Right lobe of liver (tissue), 6 donors: Measurements from ENCODE around the gene OR6A2. TPM values are rescaled to one million over a fixed set of nuclear protein-coding genes. Genes with fewer than 3 reads are reported as not detected.

Source experiments
- ATAC-seq, 4 donors: fragments of 200-7000 bp; cut with Tn5 transposase; one replicate each; pipeline ENCODE4 v1.9.1; 2020; ENCODE audit warnings: mild to moderate bottlenecking in 4 of 4, moderate library complexity in 4 of 4
- DNase-seq, 3 donors: peaks; one replicate each; pipeline ENCODE4 v3.0.0-alpha.2; 2020
- H3K27ac ChIP-seq, 3 donors: fragments of 200-600 bp; one replicate each; pipeline ENCODE4 v1.8.0; 2022
- H3K27me3 ChIP-seq, 2 donors: fragments of 200-600 bp; one replicate each; pipeline ENCODE4 v1.8.0; 2022
- H3K36me3 ChIP-seq, 4 donors: fragments of 200-600 bp; sonication (generic) in 1 of 4; one replicate each; pipeline versions ENCODE4 v1.5.1 to v1.8.0; 2017 to 2022; ENCODE audit warnings: control low read depth in 1 of 4
- H3K4me1 ChIP-seq, 4 donors: fragments of 200-600 bp; sonication (generic) in 1 of 4; one replicate each; pipeline versions ENCODE4 v1.5.1 to v1.8.0; 2017 to 2022; ENCODE audit warnings: control low read depth in 1 of 4
- H3K4me3 ChIP-seq, 3 donors: fragments of 200-600 bp; one replicate each; pipeline ENCODE4 v1.8.0; 2022
- H3K9me3 ChIP-seq, 4 donors: fragments of 200-600 bp; sonication (generic) in 1 of 4; one replicate each; pipeline versions ENCODE4 v1.5.1 to v1.8.0; 2017 to 2022; ENCODE audit warnings: control low read depth in 1 of 4
- CTCF ChIP-seq, 4 donors: fragments of 200-600 bp in 3 of 4; fragments of 450-650 bp in 1 of 4; IDR thresholded peaks; one replicate each; pipeline versions ENCODE4 v1.5.1 to v1.8.0; 2016 to 2022; ENCODE audit warnings: antibody characterized with exemption in 4 of 4, mild to moderate bottlenecking in 2 of 4
- POLR2A ChIP-seq: fragments of 450-650 bp; IDR thresholded peaks from one replicate; pipeline ENCODE4 v1.6.1; 2017; ENCODE audit warnings: antibody characterized with exemption, mild to moderate bottlenecking
- WGBS: methylation state at CpG from one replicate; pipeline ENCODE4 v1.1.6; 2018; ENCODE audit warnings: low coverage, low lambda C conversion rate; ENCODE audit not compliant: insufficient coverage; ENCODE audit errors: missing lambda C conversion rate; 5-methylcytosine and 5-hydroxymethylcytosine counted together
- intact Hi-C, 2 donors: fragments of 100-400 bp; cut with DNase I; formaldehyde crosslinking; loops; one replicate each; pipeline versions ENCODE4 v1.11.2 to v1.14.1; 2022
- total RNA-seq, 6 experiments: library from RNA; depleted of rRNA in 2 of 6; stranded (reverse); fragments of >200 nt in 2 of 6; fragmentation: NEBNext Ultra II Directional in 3 of 6; extraction: Animal tissue kit (Norgen Biotek cat#: 25700) in 3 of 6; gene quantifications; one replicate each; pipeline versions ENCODE4 v1.1.0 to v1.2.4, GENCODE V29; 2016 to 2023
- donor health status: DM: no; HTN: yes; CAD: no.
- donor health status: DM: no; HTN: no; CAD: no.
- donor health status: DM: no; HTN: no; CAD: no.
- donor health status: DM: no; HTN: yes; CAD: no.
- donor health status: DM: no; HTN: yes; CAD: no.

The OR6A2 gene
- total RNA-seq, 6 experiments from 2014 or later: 0.04 to 0.49 TPM; not detected in 4

- Histone ChIP-seq H3K36me3 (no peaks in the 10 kb centered on the region), H3K4me3 (no peak overlapping the region), H3K27ac (no peak overlapping the region), H3K27me3 (no peaks in the 10 kb centered on the region), H3K9me3 (no peaks in the 10 kb centered on the region), H3K4me1 (peaks cover 0 to 9% (median 4%) of the 10 kb centered on the region in 4 donors)
- WGBS: 39% methylated on average over 1 of the region's 1 CpG
- no peak for DNase-seq
- ATAC-seq: peak in 3 of 4 donors; percentile 33 to 73 (median 58)
- TF ChIP-seq POLR2A (no peak), CTCF (IDR thresholded peaks at IDR 0.05) (no peak)
- intact Hi-C loops: no loop called here
Observed at GRCh38 chr11:6755953-6756347, 43.5 kb downstream of the OR6A2 start.

- WGBS: 4% methylated on average over 5 of the region's 5 CpGs
- no peak overlapping the region for H3K4me3 ChIP-seq
- H3K9me3 ChIP-seq: no peaks in the 10 kb centered on the region
- no peak overlapping the region for H3K27ac ChIP-seq
- DNase-seq (peak in 1 of 3 donors; percentile 49), ATAC-seq (peak; percentile 75 to 86 (median 82))
- H3K36me3 ChIP-seq: no peaks in the 10 kb centered on the region
- peak; percentile 66 to 90 (median 88) for TF ChIP-seq CTCF (IDR thresholded peaks at IDR 0.05)
- no peak for TF ChIP-seq POLR2A
- intact Hi-C loops: no loop called here
- H3K4me1 ChIP-seq: peaks cover 0 to 9% (median 4%) of the 10 kb centered on the region in 4 donors
- H3K27me3 ChIP-seq: no peaks in the 10 kb centered on the region
Observed at GRCh38 chr11:6755303-6755952, 44.1 kb downstream of the OR6A2 start.

- ATAC-seq: no peak
- H3K9me3 ChIP-seq: no peaks in the 10 kb centered on the region
- intact Hi-C loops: no loop called here
- peak overlapping the region in 1 of 3 donors; percentile 52 for H3K27ac ChIP-seq
- TF ChIP-seq CTCF (IDR thresholded peaks at IDR 0.05) (no peak), POLR2A (no peak)
- H3K27me3 ChIP-seq: no peaks in the 10 kb centered on the region
- no peak for DNase-seq
- no peak overlapping the region for H3K4me3 ChIP-seq
- H3K36me3 ChIP-seq: no peaks in the 10 kb centered on the region
- H3K4me1 ChIP-seq: no peaks in the 10 kb centered on the region
- 43% methylated on average over 3 of the region's 3 CpGs for WGBS
Observed at GRCh38 chr11:6747097-6747668, 52.3 kb downstream of the OR6A2 start.

- ATAC-seq (no peak), DNase-seq (no peak)
- TF ChIP-seq POLR2A: no peak
- no peaks in the 10 kb centered on the region for H3K36me3 ChIP-seq
- H3K9me3 ChIP-seq: no peaks in the 10 kb centered on the region
- WGBS: 56% methylated on average over 1 of the region's 1 CpG
- H3K4me1 ChIP-seq: no peaks in the 10 kb centered on the region
- H3K27ac ChIP-seq: peak overlapping the region; percentile 52 to 71 (median 58)
- no peak overlapping the region for H3K4me3 ChIP-seq
- no peaks in the 10 kb centered on the region for H3K27me3 ChIP-seq
- intact Hi-C loops: no loop called here
Observed at GRCh38 chr11:6746626-6747025, 52.9 kb downstream of the OR6A2 start.

GRCh38 chr11:6746086-6746618 is 53.3 kb downstream of the OR6A2 start:
- ATAC-seq (peak; percentile 67 to 95 (median 88)), DNase-seq (peak in 1 of 3 donors; percentile 28)
- 32% methylated on average over 5 of the region's 5 CpGs for WGBS
- Histone ChIP-seq H3K4me3 (peak overlapping the region in 2 of 3 donors; percentile 13 to 23), H3K27ac (peak overlapping the region; percentile 52 to 71 (median 58)), H3K27me3 (no peaks in the 10 kb centered on the region), H3K4me1 (no peaks in the 10 kb centered on the region), H3K36me3 (no peaks in the 10 kb centered on the region), H3K9me3 (no peaks in the 10 kb centered on the region)
- intact Hi-C loops: no loop called here
- TF ChIP-seq POLR2A: peak; percentile 50
- no peak for TF ChIP-seq CTCF (IDR thresholded peaks at IDR 0.05)
